ENCODE results near the gene ZFP90.

DNA sequence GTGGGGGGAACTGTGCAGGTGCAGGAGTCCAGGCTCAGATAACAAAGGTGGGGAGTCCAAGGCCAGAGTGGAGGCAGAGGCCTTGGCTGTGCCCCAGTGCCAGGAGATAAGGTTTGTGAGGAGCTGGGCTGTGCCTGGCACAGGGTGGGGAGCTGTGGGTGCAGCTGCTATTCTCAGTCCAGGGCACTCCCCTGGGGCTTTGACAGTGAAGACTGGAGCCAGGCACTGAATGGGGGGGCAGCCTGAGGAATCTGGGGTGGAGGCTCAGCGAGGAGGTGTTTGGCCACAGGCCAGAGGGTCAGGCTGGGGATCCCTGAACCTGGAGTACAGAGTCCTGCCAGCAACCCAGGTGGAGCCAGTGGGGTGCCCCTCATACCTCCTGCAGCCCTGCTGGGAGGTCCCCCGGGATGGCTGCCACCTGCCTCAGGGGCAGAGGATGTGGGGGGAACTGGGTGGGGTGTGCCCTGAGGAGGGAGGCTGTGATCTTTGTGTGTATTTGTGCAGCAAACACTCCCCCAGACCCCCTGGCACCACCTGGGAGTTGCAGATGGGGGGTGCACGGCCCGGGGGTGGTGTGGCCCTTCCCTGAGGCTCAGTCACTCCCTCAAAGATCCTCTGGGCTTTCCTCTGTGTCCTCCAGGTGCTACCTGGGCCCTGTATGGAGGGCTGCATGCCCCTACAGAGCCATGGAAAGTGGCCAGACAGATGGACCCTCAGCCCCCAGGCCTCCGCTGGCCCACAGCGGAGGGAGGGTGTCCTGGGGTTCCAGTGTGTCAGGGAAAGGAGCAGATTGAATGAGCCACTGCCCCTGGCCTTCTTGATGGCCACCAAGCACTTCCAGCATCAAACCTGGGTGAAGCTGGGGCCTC, 46.3 kb upstream of the ZFP90 start:
- TF ChIP-seq, protein P1, sequence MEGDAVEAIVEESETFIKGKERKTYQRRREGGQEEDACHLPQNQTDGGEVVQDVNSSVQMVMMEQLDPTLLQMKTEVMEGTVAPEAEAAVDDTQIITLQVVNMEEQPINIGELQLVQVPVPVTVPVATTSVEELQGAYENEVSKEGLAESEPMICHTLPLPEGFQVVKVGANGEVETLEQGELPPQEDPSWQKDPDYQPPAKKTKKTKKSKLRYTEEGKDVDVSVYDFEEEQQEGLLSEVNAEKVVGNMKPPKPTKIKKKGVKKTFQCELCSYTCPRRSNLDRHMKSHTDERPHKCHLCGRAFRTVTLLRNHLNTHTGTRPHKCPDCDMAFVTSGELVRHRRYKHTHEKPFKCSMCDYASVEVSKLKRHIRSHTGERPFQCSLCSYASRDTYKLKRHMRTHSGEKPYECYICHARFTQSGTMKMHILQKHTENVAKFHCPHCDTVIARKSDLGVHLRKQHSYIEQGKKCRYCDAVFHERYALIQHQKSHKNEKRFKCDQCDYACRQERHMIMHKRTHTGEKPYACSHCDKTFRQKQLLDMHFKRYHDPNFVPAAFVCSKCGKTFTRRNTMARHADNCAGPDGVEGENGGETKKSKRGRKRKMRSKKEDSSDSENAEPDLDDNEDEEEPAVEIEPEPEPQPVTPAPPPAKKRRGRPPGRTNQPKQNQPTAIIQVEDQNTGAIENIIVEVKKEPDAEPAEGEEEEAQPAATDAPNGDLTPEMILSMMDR (IDR thresholded peaks at IDR 0.05), result no peak
- no peak for TF ChIP-seq POLR2A (IDR thresholded peaks at IDR 0.05)

All from heart left ventricle (tissue), 13 donors.